HG03060 (cell line): ENCODE measurements around the gene CAMKMT.

Experiments used
- ATAC-seq: cut with Tn5 transposase; IDR thresholded peaks from one replicate; pipeline ENCODE4 v1.9.1; 2021; ENCODE audit warnings: low read depth, moderate number of reproducible peaks; ENCODE audit not compliant: unreplicated experiment

Gene CAMKMT

DNA sequence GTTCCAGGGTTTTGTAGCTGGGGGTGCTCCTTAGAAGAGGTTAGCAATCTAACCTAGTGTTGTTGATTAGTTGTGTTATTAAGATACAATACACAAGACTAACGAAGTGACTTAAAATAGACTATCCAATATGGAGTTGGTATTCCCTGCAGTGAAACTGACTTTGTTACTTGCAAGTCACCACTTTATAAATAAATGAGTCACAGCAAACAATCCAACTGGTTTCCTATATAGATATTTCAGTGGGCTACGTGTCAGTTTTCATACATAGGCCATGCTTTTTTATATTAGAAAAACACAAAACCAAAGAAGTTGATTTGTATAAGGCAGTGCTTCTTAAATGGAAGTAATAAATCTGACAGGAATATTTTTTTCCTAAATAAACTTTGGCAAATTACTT is 274.0 kb downstream of the CAMKMT start:
- no peak for ATAC-seq

DNA sequence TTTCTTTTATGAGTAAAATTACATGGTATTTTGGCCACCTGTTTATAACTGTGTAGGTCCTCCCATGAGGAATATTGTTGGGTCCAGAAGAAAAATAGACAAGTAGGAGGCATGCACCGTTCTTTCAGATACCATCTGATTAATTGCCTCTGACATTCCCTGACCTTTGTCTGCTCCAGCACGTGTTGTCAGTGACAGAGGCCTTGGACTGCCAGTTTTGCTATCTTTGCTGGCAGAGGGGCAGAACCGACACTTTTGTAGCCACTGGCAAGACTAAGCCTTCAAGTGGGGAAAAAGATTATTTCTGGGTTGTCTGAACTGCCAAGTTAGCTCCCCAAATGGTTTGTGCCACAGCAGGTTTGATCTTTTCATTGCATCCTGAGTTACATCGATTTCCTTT is 276.9 kb downstream of the CAMKMT start:
- ATAC-seq, result no peak

DNA sequence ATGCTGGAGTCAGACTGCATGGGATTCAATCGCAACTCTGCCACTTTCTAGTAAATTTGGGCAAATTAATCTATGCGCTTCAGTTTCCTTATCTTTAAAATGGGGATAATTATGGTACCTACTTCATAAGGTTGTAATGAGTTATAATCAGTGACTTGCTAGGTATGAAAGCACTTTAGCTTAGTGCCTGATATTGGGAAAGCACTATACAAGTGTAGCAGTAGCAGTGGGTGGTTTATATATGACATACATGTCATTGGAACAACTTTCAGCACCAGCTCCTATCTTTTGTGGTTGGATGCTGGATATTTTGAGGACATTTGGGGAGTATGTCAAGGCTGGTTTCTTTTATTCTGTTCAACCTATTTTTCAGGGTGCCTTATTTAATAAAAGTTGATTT is 277.7 kb downstream of the CAMKMT start:
- no peak for ATAC-seq

DNA sequence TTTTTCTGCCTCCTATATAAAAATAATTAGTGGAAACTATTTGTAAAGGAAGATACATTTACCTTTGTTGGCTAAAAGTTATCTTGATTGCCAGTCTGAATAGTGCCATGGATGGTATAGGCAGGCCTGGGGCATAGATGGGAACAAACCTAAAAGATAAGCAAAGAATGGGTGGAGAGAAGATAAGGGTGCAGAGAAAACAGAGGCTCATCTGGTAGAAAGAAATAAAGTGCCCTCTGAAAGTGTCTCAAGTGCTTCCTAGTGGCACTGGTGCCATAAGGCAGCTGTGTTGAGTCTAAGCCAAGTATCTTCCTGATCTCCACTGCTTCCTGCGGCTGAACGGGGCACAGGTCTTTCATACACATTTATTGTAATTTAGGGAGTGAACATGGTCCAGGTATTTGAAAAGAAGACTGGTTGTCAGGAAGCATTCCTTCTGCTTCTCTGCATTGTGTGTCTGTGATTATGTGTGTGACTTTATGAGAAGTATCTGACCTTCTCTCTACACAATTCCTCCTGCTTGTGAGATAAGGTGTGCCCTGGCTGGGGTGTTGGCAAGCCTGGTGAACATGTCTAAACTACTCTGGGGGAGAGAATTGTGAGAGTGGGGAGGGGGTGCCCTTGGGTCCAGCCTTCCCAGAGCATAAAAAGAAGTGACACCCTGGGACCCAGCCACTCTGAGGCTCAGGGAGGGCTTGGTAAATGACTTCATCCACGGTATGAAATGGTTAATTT is 280.5 kb downstream of the CAMKMT start:
- ATAC-seq, result no peak

DNA sequence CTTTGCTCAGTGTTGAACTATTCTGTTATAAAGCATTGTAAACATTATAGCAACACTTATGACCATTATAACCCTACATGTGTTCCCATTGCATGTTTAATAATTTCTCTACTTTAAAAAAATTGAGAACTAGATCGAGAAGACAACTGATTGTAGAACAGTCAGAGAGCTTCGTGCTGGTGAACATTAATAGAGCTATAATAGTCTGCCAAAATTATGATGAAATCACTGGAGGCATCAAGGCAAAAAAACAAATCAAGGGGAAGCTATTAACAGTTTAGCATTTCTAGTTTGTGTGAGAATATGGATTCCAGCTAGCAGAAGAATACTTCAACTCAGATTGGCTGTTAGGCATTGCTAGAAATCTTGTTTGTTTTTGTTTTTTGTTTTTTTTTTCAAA is 284.2 kb downstream of the CAMKMT start:
- no peak for ATAC-seq

DNA sequence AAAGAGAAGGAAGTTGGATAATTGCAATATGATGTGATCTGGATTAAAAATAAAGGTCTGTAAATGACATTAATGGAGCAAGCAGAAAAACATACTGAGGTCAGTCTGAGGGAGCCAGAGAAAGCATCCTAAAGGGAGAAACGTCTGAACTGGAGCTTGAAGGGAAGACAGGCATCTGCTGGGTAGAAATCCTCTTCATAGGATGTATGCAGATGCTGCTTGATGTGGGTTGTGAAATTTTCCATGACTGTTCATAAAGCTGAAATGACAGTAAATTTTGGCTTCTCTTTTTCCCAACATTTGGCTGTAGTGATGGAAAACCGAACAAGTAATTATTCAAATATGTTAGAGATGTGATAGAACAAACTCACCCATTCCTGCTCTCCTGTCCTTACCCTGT is 287.6 kb downstream of the CAMKMT start:
- no peak for ATAC-seq

DNA sequence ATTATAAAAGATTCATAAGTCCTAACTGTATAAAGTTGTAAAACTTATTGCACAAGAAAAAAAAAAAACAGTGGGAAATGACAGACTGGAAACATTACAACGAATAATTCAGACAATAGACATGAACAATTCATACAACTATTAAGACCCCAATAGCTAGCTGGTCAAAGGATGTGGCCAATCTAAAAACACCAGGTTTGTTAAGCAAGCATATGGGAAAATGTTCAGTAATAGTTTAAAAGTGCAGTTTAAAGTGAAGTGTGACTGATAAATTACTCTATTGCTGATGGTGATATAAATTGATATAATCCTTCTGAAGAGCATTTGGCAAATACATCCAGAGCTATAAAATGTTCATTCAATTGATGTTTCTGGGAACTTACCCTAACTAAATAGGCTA is 289.0 kb downstream of the CAMKMT start:
- no peak for ATAC-seq

DNA sequence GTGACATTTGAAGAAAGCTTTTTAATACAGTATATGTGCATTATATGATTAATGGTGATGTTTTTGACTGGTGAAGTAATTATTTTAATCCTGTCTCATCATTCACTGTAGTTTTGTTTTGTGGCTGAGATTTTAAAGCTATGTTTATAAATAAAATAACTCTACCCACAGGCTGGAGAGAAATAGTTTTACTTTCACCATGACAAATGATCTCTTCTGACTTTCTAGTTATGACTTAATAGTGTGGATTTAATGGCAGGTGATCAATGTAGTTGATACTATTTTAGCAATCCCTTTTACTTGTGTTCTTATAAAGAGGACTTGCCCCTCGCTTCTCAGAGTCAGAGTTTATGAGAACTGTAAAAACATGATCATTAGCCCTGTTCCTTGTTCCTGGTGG is 290.2 kb downstream of the CAMKMT start:
- no peak for ATAC-seq

DNA sequence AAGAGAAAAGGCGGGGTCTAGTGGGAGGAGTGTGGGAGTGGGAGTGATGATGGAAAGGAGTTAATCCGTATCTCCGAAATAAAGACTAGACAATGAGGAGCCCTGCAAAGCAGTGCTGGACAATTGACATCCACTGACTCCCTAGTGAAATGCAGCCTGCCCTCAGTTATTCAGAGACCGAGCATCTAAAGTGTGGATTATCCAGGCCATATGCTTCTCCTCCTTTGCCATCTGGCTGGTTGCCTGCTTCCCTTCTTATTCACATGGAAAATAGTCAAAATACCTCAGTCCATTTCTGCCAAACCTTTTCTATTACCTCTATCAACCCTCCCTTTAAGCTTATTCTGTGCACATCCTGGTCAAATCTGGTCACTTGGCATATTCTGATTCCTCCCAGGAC is 291.0 kb downstream of the CAMKMT start:
- ATAC-seq, result no peak

DNA sequence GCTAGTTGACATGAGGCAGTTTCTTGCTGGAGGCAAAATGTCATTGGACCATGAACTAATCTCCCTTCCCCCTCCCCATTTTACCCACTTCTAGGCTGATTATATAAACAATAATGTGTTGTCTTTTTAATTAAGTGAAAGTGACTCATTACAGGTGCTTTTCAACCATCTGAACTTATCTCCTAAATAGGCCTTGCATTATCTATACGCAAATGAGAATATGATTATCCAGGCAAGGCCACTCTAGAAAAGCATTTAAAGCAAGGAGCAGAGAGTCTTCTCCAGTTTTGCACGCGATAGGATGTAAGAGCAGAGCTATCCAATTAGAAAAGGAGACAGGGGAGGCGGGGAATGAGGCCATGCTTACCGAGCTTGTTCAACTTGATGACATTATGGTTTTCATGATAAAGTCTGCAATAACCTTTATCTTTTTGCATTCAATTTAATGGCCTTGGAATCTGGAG is 293.7 kb downstream of the CAMKMT start:
- ATAC-seq, result no peak

DNA sequence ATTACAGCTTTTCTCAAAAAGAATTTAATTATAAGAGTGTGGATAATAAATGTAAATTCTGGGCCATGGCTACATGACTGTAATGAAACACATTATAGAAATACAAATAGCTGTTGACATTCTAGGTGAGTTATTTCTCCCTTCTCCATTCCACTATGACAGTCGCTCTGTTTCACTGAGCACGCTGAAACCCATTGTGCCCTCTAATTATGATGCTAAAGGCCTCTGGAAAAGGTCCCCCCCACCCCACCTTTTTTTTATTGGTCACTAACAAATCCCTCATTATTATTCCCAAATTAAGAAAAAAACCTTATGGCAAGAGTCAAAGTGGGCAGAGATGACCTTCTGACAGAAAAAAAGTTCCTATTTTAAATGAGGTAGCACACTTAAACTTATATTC is 294.7 kb downstream of the CAMKMT start:
- ATAC-seq, result no peak

DNA sequence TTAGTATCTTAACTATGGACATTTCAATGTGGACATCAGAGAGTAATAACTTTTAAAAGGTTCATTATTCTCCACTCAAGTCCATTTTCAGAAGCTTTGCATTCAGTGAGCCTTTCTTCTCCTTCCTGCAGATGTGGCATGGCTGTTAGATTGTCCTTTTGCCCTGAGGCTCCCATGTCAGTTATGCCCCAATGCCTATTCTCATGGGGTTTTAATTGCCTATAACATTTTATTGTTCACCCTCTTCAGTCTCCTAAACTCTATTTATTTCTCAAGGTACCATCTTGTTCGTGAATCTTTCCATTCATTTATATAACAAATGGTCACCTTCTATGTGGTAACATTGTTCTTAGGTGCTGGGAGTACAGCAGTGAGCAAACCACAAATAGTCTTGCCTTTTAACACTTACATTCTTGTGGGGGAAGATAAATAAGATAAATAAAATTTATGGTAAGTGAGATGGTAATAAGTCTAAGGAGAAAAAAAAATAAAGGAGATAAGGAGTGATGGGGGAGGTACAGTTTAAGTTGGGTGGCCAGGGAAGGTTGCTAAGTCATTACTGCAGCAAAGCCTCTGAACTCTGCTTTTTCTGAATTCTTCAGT is 301.8 kb downstream of the CAMKMT start:
- no peak for ATAC-seq

DNA sequence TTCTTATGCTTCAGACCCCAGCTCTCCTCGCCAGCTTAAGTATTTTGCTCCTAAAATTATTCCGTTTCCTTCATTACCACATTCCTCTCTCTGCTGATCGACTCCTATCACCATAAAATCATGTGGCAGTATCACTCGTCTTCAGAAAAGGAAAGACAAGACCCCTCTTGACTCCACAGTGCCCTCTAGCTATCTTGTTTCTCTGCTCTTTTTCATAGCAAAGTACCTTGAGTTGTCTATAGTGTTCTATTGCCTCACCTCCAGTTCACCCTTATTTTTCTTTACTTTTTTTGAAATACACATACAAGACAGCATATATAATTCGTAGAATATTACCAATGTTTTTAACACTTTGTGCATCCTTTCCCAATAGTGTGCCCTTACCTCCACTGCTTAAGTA is 306.6 kb downstream of the CAMKMT start:
- no peak for ATAC-seq

DNA sequence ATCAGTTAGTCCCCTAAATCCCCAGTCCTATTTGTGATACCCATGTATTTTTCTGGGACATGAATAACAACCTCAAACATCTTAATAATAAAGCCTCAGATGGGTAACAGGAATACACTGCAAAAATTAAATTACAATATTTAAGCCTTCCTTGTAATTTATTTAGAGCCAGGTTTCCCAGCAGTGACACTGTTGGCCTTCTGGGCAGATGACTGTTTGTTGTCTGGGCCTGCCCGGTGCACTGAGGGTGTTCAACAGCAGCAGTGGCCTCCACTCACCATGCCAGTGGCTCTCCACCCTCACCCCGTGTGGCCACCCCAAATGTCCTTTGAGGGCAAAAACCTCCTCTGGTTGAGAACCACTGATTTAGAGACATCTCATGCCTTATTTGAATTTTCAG is 309.5 kb downstream of the CAMKMT start:
- no peak for ATAC-seq

DNA sequence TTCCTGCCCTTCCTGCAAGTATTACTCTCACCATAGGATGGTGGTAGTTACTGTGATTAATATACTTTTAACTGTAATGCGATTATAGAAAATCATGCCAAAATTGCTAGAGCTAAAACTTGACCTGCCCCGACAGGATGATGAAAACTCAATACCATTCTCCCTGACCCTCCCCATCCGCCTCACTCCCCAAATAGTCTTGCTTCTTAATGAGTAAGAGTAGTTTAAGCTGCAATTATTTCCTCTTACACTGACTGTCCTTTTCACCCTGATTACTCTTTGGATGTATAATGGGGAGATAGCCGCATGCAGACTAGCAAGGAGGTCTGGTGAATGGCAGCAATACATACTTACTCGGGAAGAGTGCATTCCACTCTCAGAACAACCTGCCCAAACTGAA is 310.2 kb downstream of the CAMKMT start:
- no peak for ATAC-seq

DNA sequence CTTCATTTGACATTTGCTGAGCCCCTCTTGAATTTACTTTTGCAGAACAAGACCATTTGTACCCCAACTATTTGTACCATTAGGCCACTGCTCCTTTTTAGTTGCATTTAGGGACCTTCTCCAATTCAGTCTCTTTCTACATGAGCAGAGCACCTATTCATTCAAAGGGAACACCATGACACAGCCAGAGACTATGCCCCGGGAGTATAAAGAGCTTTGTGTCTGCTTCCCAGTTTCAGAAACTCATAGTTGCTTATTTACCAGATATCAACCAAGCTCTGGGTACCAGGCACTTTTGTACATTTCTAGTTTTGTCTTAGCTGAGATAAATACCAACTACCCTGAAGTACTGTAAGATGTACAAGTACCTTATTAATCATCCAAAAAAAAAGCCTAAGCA is 310.7 kb downstream of the CAMKMT start:
- no peak for ATAC-seq

DNA sequence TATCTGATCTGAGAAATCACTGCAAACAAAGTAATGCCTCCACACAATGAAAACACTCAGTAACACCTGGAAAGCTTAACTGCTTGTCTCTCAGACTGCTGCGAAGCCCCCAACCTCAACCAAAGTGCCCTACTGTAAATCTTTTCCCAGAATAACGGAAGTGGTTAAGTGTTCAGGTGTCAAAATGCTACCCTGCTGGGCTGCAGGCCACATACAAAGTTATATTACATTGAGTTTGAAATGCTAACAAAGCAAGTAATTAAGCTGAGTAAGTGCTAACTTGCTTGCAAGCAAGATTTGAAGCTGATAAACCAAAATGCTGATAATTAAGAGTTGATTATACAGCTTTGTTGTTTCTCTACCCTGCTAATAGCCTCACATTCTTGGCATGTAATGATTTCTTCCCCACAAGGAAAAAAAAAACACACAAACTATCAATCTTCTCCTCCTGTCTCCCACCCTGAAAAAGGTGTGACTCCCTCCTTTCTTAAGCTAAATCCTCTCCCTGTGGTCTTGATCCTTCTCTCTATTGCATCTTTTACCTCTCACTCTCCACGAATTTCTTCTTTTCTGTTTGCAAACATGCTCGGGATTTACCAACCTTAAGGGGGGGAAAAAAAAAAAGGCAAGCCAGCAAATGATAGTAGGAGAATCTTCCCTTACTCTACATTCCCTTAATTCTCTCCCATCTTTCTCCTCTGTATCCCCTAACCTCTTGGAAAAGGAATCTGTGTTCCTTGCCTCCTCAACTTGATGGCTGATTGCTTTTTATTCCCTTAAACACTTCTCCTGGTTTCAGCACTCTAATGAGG is 312.9 kb downstream of the CAMKMT start:
- ATAC-seq, result no peak

DNA sequence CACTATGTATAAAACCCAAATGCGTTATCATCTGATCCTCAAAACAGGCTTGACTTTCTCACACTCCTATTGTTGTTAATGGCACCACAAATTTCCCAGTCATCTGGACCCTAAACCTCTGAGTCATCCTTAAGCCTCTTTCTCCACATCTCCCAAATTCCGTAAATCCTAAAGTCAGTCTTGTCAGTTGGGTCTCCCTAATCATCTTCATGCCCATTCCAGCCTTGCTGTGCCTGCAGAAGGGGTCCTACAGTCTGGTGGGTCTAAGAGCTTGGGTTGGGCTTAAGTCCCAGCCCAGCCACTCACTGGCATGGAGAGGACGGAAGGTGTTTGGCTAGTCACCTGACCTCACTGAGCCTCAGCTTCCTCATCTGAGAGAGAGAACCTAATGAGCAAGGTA is 314.6 kb downstream of the CAMKMT start:
- ATAC-seq, result no peak

DNA sequence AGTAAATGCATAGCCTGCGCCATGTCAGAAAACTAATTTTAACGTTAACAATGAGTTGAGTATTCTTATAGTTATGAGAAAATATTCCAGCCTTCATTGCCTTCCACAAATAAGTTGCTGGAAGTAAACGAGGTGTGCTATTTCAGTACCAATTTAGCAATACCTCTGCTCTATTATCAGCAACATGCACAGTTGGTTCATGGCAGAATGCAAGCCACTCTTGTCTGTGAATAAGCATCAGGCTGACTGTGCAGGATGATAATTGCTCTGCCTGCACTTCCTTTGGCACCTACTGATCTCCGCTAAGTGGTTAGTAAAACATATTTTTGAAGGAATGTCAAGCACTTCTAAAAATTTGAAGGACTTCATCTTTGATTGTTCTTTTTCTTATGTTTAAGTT is 317.8 kb downstream of the CAMKMT start:
- no peak for ATAC-seq

DNA sequence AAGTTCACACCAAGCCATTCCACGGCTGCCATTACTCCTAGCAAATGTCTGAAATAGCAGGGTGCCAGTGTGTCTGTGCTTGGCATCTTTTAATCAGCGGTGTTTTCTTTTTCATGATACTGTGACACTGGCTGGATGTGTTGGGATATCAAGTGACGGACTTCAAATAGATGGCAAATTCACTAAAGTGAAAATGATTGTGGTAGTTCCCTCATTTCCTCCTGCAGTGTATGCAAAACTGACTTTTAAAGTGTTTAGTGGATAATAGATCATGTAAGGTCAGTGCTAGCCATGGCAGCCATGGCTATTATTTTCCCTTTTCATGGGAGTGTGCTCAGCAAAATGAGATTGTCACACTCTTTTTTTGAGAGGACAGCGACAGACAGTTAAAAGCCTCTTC is 318.2 kb downstream of the CAMKMT start:
- ATAC-seq, result no peak

DNA sequence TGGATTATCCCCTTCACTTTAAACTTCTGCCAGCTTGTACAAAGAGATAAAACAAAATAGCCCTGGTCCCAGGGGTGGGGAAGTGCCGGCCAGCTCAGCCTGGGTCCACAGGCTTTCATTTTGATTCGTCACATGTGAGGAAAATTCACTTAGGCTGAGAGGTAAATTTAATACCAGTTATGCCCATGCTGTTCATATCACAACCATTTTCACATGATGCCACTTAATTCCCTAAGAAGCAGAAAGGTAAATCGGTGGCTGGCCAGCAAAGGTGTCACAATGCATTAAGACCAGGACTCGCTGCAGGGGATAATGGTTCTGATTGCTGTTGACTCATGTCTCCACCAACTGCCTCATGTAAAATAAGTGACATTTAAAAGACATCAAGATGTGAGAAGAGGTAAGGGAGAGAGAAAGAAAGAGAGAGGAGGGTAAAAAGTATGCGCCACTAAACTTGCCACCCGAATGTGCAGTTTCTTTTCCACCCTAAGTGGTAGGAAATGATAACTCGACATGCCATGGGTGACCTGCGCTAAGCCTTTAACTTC is 318.8 kb downstream of the CAMKMT start:
- ATAC-seq, result no peak
